Lower lobe of right lung (tissue), 2 donors: ENCODE results near the gene MMEL1. TPM values are rescaled to one million over a fixed set of nuclear protein-coding genes. Genes with fewer than 3 reads are reported as not detected.

Experiments used
- ATAC-seq, 2 donors: fragments of 200-7000 bp; cut with Tn5 transposase; one replicate each; pipeline ENCODE4 v1.9.1; 2020 to 2022; ENCODE audit warnings: mild to moderate bottlenecking in 2 of 2, moderate library complexity in 2 of 2
- DNase-seq: peaks from one replicate; pipeline ENCODE4 v3.0.0-alpha.2; 2020
- H3K27ac ChIP-seq: fragments of 200-600 bp; one replicate; pipeline ENCODE4 v1.8.0; 2022
- H3K27me3 ChIP-seq: fragments of 200-600 bp; one replicate; pipeline ENCODE4 v1.8.0; 2022; ENCODE audit warnings: low read depth
- H3K36me3 ChIP-seq: fragments of 200-600 bp; one replicate; pipeline ENCODE4 v1.8.0; 2022; ENCODE audit warnings: mild to moderate bottlenecking
- H3K4me1 ChIP-seq: fragments of 200-600 bp; one replicate; pipeline ENCODE4 v1.8.0; 2022
- H3K4me3 ChIP-seq: fragments of 200-600 bp; one replicate; pipeline ENCODE4 v1.8.0; 2022; ENCODE audit warnings: mild to moderate bottlenecking
- H3K9me3 ChIP-seq: fragments of 200-600 bp; one replicate; pipeline ENCODE4 v1.8.0; 2022
- CTCF ChIP-seq: fragments of 200-600 bp; IDR thresholded peaks from one replicate; pipeline ENCODE4 v1.8.0; 2022; ENCODE audit warnings: antibody characterized with exemption, mild to moderate bottlenecking
- intact Hi-C: fragments of 100-400 bp; cut with DNase I; formaldehyde crosslinking; loops from one replicate; pipeline ENCODE4 v1.11.0; 2022
- total RNA-seq: library from RNA; stranded (reverse); fragmentation: NEBNext Ultra II Directional; extraction: Animal tissue kit (Norgen Biotek cat#: 25700); gene quantifications from one replicate; pipeline ENCODE4 v1.2.1, GENCODE V29; 2021
- donor health status: DM: no; HTN: yes; CAD: no; lungs with severe emphysema.

The MMEL1 gene
- total RNA-seq, 1 donor from 2014 or later: 7.6 TPM

DNA sequence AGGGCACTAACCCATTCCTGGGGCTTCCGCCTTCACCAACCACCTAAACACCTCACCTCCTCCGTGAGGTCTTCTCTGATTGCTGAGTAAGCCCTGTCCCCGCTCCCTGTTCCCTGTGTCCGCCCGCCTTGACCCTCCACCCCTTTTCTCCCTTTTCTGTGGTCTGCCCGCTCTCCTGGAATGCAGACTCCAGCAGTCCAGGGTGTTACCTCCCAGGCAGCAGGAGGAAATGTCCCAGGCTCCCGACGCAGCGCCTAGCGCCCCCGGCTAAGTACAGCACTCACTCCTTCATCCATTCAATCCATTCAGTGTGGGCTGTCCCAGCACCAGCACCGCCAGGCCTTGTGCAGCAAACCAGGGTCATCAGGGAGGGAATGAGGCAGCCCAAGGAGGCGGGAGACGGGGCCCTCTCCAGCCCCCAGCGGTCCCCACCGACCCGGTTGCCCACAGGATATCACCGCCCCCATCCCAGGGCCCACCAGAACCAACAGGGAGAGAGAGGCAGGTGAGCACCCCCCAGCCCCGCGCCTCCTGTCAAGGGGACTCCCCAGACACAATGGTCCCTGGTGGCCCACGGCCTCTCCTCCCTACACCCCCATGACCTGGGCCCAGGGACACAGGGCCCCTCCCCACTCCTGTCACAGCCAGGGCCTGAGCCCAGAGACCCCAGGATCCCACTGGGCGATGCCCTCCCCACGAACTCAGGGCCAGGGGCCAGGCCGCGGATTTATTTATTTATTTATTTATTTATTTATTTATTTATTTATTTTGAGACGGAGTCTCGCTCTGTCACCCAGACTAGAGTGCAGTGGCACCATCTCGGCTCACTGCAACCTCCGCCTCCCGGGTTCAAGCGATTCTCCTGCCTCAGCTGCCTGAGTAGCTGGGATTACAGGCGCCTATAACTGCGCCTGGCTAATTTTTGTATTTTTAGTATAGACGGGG, 66.4 kb downstream of the MMEL1 start:
- Histone ChIP-seq H3K4me1 (no peaks in the 10 kb centered on the region), H3K9me3 (no peaks in the 10 kb centered on the region), H3K4me3 (no peak overlapping the region), H3K27me3 (no peaks in the 10 kb centered on the region), H3K36me3 (peaks cover 27% of the 10 kb centered on the region), H3K27ac (no peak overlapping the region)
- intact Hi-C loops: no loop called here
- no peak for TF ChIP-seq CTCF
- DNase-seq: no peak
- no peak for ATAC-seq

- Histone ChIP-seq H3K4me1 (peaks cover 2% of the 10 kb centered on the region), H3K36me3 (peaks cover 41% of the 10 kb centered on the region), H3K9me3 (no peaks in the 10 kb centered on the region), H3K27ac (no peak overlapping the region), H3K27me3 (no peaks in the 10 kb centered on the region), H3K4me3 (no peak overlapping the region)
- no peak for DNase-seq
- intact Hi-C loops: no loop called here
- no peak for TF ChIP-seq CTCF
- no peak for ATAC-seq
These were observed 67.9 kb downstream of the MMEL1 start for GRCh38 chr1:2564815-2565374.

- ATAC-seq: no peak
- Histone ChIP-seq H3K9me3 (no peaks in the 10 kb centered on the region), H3K36me3 (peaks cover 48% of the 10 kb centered on the region), H3K4me3 (no peak overlapping the region), H3K4me1 (peaks cover 7% of the 10 kb centered on the region), H3K27me3 (no peaks in the 10 kb centered on the region), H3K27ac (no peak overlapping the region)
- intact Hi-C loops: no loop called here
- DNase-seq: no peak
- no peak for TF ChIP-seq CTCF
These were observed 68.6 kb downstream of the MMEL1 start for GRCh38 chr1:2564006-2564814.

- Histone ChIP-seq H3K9me3 (no peaks in the 10 kb centered on the region), H3K36me3 (peaks cover 58% of the 10 kb centered on the region), H3K4me1 (peaks cover 14% of the 10 kb centered on the region), H3K27me3 (no peaks in the 10 kb centered on the region), H3K27ac (no peak overlapping the region), H3K4me3 (no peak overlapping the region)
- TF ChIP-seq CTCF: no peak
- ATAC-seq (no peak), DNase-seq (no peak)
- intact Hi-C loops: no loop called here
These were observed 69.6 kb downstream of the MMEL1 start for GRCh38 chr1:2563205-2563604.
